Keratinocyte (primary cell): ENCODE measurements around the gene BLNK.

Experiments used
- CTCF ChIP-seq, 3 experiments: IDR thresholded peaks in 1 of 3; conservative IDR thresholded peaks in 1 of 3; optimal IDR thresholded peaks in 1 of 3; 2 replicates in 2 of 3; 3 replicates in 1 of 3; pipeline versions ENCODE3 to v1.5.1; 2011; ENCODE audit warnings: low read length in 3 of 3, mild to moderate bottlenecking in 3 of 3, moderate library complexity in 2 of 3, control low read depth in 1 of 3, inconsistent platforms in 1 of 3; ENCODE audit not compliant: insufficient read depth in 2 of 3; ENCODE audit errors: extremely low read depth in 1 of 3
- EZH2 ChIP-seq: IDR thresholded peaks from one replicate; pipeline ENCODE4 v1.6.1; 2012; ENCODE audit warnings: inconsistent platforms, mild to moderate bottlenecking, low read length, moderate library complexity

DNA sequence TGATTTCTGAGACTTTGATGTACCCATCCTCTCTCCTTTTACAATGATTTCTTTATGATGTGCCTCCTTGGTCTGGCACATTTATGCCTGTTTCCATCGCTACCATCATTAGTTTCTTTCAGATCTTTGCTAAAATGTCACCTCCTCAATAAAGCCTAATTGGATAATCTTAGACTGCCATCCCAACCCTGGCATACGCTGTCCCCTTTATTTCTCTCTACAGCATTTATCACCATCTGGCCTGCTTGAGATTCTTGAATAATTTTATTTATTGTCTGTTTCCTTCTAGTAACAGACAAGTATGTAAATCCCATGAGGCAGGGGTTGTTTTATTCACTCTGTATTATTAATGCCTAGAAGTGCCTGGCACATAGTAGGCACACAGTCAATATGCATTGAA, 26.1 kb upstream of the BLNK start:
- TF ChIP-seq CTCF (optimal IDR thresholded peaks at IDR 0.05 in 1 of 3, IDR thresholded peaks at IDR 0.05 in 1 of 3, conservative IDR thresholded peaks at IDR 0.05 in 1 of 3; ENCODE audit: extremely low read depth in 1 of 3, insufficient read depth in 2 of 3, low read length in 3 of 3): no peak
- no peak for TF ChIP-seq EZH2
